COLO668 (cell line): ENCODE results near the gene LTBP3.
"Not testable (repeated sequence)": the region's sequence is repeated elsewhere in the genome, so short reads cannot be mapped to it uniquely, and the experiment has no call there.

Source experiments
- DNase-seq: peaks from one replicate; lab custom pipeline; 2025; ENCODE audit not compliant: unreplicated experiment; lab: John Stamatoyannopoulos, UW

LTBP3 gene

DNA sequence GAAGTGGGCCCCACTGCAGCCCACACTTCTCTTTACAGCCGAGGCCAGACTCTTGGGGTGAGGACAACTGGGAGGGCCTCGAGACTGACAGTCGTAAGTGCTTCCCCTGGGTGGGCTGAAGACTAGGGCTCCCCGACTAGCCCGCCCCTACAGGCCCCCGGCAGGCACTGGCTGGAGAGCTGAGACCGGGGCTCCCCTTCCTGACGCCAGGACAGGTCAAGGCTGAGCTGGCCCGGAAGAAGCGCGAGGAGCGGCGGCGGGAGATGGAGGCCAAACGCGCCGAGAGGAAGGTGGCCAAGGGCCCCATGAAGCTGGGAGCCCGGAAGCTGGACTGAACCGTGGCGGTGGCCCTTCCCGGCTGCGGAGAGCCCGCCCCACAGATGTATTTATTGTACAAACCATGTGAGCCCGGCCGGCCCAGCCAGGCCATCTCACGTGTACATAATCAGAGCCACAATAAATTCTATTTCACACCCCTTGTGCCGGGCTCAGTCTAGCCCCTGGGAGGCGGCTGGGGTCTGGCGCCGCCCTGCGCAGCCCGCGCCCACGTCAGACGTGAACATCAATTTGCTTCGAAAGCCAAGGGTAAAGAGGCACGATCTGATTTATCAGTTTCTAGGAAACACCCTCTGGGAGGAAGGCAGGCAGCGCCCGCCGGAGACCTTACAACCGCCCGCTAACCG is 19.8 kb downstream of the LTBP3 start:
- no peak for DNase-seq

DNA sequence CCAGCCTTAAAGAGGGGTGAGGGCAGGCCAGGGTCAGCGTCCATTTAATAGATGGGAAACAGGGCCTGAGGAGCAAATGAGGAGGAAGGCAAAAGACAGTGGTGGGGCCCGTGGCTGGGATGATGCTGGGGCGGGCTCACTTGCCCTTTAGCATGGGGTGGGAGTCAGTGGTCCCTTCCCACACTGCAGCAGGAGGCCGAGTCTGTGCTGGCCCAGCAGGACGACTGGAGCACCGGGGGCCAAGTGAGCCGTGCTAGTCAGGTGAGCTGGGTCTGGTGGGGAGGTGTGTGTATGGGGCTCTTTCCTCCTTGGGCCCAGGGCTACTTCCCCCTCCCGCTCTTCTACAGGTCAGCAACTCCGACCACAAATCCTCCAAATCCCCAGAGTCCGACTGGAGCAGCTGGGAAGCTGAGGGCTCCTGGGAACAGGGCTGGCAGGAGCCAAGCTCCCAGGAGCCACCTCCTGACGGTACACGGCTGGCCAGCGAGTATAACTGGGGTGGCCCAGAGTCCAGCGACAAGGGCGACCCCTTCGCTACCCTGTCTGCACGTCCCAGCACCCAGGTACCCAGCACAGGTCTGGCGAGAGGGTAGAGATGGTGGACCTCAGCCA is 20.4 kb downstream of the LTBP3 start:
- no peak for DNase-seq

DNA sequence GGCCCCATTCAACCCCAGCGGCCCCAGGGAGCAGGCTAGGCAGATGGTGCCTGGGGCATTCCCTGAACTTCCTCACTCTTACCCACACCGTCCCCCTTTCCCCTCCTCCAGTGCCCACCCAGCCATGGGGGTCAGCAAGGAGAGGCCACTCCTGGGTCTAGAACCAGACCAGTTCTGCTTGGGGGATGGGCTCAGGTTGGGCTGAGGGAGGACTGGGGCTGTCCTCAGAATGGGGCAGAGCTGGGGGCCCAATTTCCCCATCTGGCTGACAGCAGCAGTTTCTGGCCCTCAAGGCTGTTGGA is 20.9 kb downstream of the LTBP3 start:
- no peak for DNase-seq

DNA sequence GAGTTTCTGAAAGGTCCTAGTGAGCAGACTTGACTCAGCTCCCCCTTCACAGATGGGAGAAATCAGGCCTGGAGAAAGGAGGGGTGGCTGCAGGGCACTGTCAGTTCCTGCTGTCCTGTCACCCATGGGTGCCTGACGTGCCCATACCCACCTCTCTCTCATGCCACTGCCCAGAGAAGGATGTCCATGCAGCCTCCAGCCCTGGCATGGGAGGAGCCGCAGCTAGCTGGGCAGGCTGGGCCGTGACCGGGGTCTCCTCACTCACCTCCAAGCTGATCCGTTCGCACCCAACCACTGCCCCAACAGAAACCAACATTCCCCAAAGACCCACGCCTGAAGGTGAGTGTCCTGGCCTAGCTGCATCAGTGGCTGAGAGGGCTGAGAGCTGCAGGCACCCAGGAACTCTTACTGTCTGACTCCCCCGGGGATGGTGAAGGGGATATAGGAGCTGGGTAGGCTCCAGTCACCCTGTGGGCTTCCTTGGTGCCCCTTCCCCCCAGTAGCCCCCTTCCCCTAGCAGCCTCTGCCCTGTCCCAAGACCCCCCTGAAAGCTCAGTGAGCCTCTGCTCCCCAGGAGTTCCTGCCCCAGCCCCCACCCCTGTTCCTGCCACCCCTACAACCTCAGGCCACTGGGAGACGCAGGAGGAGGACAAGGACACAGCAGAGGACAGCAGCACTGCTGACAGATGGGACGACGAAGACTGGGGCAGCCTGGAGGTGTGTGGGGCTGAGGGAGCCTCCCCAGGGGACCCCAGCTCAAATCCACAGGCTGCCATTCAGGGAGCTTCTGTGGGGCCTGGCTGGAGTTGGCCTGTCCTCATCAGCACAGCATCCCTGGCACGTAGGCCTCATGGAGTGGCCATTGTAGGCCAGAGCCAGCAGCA is 21.5 kb downstream of the LTBP3 start:
- no peak for DNase-seq

DNA sequence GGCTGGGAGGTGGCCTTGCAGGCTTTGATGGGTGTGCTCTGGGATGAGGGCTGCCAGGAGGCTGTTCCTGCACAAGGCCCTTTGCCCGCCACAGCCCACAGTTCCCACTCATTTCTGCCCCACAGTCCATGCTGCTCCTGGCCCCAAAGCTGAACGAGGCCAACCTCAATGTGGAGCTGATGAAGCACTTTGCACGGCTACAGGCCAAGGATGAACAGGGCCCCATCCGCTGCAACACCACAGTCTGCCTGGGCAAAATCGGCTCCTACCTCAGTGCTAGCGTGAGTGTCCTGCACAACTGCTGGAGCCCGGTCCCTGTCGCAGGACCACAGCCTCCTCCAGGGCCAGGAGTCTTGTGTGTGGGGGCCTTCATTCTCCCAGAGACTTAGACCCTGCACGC is 23.1 kb downstream of the LTBP3 start:
- DNase-seq = no peak

DNA sequence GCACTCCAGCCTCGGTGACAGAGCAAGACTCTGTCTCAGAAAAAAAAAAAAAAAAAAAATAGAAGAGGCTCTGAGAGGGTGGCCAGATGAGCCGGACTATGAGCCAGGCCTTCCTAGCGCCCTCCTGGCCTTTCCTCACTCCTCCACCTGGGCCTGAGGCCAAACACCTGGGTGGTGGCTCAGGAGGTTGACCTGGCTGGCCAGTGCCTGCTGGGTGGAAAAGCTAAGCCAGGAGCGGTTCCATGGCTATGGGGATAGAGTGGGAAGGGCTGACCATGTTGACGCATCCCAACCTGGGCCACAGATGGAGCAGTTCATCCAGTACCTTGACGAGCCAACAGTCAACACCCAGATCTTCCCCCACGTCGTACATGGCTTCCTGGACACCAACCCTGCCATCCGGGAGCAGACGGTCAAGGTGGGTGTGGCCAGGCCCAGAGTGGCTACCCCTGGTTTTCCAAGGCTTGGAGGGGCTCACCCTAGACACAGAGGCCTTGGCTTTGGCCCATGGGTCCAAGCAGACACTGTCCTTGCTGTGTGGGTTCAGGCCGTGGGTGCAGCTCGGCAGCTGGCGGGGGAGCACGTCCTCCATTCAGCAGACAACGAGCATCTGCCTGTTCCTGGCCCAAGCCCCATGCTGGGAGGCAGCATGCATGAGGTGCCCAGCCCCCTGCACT is 25.6 kb downstream of the LTBP3 start:
- no peak for DNase-seq

DNA sequence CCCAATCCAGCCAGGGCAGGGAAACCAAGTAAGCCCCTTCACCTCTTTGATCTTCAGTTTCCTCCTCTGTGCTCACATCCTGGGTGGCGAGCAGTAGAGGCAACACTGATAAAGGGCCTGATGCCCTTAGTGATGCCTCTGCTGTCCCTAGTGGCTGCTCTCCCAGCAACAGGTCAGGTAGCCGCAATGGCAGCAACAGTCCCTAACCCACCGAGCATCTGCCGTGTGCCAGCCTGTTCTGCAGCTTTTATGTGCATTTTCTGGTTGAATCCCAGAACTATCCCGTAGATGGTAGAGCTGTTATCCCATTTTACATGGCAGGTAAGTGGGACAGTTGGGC is 28.0 kb downstream of the LTBP3 start:
- no peak for DNase-seq

DNA sequence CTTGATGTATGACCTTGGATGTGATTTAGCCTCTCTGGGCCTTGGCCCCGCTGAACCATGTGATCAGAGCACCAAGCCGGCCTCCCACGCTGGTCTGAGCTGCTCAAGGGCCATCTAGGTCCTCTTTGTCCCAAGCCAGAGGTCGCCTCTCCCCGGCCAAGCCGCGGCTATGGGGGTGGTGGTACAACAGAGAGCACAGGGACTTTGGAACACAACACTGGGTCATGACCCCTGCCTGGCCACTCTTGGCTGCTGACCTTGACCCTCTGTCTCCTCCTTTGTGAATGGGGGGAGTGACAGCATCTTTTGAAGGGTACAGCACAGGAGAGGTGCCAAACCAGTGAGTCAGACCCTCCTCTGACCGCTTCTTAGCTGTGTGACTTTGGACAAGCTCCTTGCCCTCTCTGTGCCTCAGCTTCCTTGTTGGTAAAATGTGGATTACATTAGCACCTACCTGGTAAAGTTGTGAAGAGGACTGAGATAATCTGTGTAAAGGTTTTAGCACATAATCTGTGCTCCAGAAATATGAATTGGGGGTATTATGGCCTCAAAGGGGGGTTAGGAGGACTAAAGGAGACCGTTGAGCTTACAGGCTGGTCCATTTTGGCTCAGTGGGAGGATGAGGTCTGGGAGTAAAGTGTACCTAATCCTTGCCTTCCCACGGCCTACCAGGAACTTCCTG is 28.5 kb downstream of the LTBP3 start:
- no peak for DNase-seq

DNA sequence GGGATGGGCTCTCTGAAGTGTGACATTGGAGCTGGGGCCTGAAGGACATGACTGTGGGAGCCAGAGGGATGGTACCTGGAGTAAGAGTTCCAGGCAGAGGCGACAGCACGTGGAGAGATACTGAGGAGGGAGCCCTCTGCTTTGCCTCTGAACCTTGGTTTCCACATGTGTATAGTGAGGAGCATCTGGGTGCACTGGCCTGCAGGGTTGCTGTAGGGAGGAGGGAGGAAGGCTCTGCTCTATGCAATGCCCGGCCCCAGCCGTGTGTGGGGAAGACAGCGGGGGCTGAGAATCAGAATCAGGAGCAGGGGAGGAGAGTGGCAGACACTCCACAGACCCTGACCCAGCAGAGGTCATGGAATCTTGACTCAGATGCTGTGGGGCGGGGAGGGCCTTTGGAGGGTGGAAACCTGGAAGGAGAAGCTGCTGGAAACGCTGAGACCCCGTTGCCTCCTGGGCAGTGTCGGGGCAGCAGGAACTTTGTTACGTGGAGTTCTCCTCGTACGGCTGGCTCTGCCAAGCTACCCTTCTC is 29.3 kb downstream of the LTBP3 start:
- no peak for DNase-seq

DNA sequence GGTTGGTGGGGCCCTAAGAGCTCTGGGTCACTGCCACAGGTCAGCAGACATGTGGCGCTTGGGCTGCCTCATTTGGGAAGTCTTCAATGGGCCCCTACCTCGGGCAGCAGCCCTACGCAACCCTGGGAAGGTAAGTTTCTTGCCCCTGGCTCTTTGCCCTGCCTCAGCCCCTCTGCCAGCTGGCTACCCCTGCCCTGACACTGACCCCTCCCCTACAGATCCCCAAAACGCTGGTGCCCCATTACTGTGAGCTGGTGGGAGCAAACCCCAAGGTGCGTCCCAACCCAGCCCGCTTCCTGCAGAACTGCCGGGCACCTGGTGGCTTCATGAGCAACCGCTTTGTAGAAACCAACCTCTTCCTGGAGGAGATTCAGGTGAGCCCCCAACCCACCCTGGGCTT is 31.4 kb downstream of the LTBP3 start:
- DNase-seq = no peak

DNA sequence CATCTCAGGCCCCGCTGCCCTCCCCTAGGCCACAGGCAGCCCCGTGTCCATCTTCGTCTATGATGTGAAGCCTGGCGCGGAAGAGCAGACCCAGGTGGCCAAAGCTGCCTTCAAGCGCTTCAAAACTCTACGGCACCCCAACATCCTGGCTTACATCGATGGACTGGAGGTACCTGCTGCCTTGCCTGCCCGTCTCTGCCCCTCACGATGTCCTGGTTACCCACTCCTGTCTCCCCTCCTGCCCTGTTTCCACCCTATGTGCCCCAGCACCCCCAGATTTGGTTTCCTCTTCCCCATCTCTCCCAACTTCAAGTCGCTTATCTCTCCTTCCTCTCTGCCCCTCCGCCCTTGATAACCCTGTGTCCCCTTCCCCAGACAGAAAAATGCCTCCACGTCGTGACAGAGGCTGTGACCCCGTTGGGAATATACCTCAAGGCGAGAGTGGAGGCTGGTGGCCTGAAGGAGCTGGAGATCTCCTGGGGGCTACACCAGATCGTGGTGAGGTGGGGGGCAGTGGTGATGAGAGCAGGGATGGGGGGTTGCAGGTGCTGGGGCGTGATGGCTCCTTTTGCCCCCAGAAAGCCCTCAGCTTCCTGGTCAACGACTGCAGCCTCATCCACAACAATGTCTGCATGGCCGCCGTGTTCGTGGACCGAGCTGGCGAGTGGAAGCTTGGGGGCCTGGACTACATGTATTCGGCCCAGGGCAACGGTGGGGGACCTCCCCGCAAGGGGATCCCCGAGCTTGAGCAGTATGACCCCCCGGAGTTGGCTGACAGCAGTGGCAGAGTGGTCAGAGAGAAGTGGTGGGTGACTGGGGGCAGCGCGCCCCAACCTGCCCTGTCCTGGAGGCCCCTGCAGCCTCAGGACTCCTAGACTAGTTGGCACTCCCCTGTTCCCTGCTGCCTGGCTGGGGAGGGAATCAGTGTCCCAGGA is 32.3 kb downstream of the LTBP3 start:
- DNase-seq = no peak

DNA sequence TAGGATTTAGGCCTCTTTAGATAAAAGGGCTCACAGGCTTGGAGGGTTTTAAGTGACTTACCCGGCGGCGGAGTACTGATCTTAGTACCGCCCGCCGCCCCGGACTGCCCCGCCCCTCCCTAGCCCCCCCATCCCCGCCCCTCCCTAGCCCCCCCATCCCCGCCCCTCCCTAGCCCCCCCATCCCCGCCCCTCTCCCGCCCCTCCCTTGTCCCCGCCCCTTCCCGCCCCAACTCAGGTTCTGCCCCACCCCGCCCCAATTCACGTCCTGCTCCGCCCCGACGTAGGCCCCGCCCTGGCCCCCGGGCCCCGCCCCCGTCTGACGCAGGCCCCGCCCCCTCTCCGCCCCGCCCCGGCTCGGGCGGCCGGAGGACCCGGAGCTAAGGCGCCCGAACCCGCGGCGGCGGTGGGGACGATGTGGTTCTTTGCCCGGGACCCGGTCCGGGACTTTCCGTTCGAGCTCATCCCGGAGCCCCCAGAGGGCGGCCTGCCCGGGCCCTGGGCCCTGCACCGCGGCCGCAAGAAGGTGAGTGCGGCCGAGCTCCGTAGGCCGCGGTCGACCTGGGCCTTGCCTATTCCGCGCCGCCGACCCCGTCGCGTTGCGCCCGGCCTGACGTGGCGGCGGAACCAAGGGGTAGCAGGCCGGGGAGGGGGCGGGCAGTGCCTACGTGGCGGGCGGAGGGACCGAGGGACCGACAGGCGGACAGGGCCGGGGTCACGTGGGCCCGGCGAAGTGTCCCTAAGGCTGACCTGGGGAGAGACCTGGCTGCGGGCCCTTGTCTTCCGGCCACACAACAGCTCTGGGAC is 33.2 kb downstream of the LTBP3 start, which contains the start of gene SCYL1:
SCYL1 (plus strand) TSS at position 343 of the 805 bp plus-strand sequence; CDS start at position 414, 71 bp downstream.
- DNase-seq = peak; percentile 68

DNA sequence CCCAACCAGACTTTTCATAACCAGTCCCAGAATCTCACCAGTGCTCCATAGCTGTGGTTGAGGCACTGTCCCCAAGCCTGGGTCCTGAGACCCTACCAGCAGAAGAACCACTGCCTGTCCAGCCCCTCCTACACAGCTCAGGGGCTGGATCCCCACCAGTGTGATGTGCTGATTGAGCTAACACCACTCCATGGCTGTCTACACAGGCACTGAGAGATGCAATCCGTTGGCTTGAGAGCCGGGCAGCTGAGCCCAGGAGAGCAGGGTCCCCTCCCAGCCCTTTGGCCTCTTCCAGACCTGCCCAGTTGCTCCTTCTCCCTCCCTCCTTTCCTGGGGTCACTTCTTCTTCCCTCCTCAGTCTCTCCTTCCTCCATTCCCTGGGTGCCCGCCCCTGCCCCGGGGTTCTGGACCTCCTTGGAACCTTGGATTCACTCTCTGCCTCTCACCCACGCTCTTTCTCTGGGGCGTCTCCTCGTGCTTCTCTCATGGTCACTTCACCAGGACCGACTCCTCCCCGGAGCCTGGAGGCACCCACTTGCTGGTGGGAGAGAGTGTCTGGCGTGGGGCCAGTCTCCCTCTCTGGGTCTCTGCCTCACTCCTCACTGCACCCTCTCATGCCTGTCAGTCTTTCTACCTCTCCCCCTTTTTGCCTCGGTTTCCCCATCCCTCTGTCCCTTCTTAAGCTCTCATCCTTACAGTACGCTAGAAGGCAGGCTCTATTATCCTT is 34.0 kb downstream of the LTBP3 start:
- no peak for DNase-seq

DNA sequence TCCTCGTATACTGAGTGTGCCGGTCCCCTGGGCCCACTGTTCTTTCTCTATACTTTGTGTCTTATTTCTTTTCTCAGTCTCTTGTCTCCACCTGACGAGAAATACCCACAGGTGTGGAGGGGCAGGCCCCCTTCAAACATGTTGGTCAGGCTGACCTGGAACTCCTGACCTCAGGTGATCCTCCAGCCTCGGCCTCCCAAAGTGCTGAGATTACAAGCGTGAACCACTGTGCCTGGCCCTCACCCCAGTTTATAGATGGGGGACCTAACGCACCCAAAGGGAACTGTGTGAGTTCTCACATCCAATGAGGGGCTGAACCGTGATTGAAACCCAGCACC is 34.6 kb downstream of the LTBP3 start:
- not testable (repeated sequence) for DNase-seq

DNA sequence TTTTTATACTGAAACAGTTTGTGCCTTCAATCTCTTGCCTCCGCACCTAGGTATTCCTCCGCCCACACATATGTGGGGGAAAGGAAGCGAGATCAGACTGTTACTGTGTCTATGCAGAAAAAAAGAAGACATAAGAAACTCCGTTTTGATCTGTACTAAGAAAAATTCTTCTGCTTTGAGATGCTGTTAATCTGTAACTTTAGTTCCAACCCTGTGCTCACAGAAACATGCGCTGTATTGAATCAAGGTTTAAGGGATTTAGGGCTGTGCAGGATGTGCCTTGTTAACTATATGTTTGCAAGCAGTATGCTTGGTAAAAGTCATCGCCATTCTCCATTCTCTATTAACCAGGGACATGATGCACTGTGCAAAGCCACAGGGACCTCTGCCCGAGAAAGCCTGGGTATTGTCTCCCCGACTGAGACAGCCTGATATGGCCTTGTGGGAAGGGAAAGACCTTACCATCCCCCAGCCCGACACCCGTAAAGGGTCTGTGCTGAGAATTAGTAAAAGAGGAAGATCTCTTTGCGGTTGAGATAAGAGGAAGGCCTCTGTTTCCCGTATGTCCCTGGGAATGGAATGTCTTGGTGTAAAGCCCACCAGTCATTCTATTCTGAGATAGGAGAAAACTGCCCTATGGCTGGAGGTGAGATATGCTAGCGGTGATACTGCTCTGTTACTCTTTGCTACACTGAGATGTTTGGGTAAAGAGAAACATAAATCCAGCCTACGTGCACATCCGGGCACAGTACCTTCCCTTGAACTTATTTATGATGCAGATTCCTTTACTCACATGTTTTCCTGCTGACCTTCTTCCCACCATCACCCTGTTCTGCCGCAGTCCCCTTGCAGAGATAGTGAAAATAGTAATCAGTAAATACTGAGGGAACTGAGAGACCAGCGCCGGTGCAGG is 35.2 kb downstream of the LTBP3 start:
- DNase-seq = not testable (repeated sequence)

DNA sequence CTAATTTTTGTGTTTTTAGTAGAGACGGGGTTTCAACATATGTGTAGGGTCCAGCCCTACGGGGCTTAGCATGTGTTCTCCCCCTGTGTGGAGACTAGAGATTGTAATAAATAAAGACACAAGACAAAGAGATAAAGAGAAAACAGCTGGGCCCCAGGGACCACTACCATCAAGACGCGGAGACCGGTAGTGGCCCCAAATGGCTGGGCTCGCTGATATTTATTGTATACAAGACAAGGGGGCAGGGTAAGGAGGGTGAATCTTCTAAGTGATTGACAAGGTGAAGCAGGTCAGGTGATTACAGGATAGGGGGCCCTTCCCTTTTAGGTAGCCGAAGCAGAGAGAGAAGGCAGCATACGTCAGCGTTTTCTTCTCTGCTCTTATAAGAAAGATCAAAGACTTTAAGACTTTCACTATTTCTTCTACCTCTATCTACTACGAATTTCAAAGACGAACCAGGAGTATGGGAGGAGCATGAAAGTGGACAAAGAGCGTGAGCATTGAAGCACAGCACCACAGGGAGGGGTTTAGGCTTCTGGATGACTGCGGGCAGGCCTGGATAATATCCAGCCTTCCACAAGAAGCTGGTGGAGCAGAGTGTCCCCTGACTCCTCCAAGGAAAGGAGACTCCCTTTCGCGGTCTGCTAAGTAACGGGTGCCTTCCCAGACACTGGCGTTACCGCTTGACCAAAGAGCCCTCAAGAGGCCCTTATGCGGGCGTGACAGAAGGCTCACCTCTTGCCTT is 36.2 kb downstream of the LTBP3 start:
- DNase-seq = not testable (repeated sequence)
